Inflammatory macrophage (primary cell): ENCODE measurements around the gene FCRL6.

ENCODE experiments used
- DNase-seq, 2 donors: peaks; one replicate each; pipeline ENCODE4 v3.0.0-alpha.2; 2020 to 2022
- total RNA-seq, 18 experiments: gene quantifications; one replicate each; lab custom pipeline; 2026; ENCODE audit warnings: mixed read lengths in 6 of 18, inconsistent platforms in 2 of 18; lab: John Stamatoyannopoulos, UW

FCRL6 gene
- 0.06 to 1.5 (median 0.45) reads per million in 18 experiments for total RNA-seq

- peak; percentile 41 to 51 for DNase-seq
These were observed at the start of gene FCRL6 for GRCh38 chr1:159802111-159802510. Gene FCRL6 (plus strand): TSS chr1:159802360. CDS start chr1:159802425, 65 bp downstream.

GRCh38 chr1:159753386-159753785, 48.8 kb upstream of the FCRL6 start:
- DNase-seq, result no peak

- DNase-seq, result no peak
These were observed 46.6 kb upstream of the FCRL6 start for GRCh38 chr1:159755451-159756007.

- DNase-seq, result peak; percentile 68 to 75
These were observed 45.8 kb upstream of the FCRL6 start for GRCh38 chr1:159756397-159756796.

GRCh38 chr1:159763686-159764085, 38.5 kb upstream of the FCRL6 start:
- no peak for DNase-seq

- DNase-seq, result no peak
These were observed 36.4 kb upstream of the FCRL6 start for GRCh38 chr1:159765806-159766205.

- no peak for DNase-seq
These were observed 30.8 kb upstream of the FCRL6 start for GRCh38 chr1:159771127-159771895.

GRCh38 chr1:159774465-159774864, 27.7 kb upstream of the FCRL6 start:
- no peak for DNase-seq

- DNase-seq, result no peak
These were observed 26.4 kb upstream of the FCRL6 start for GRCh38 chr1:159775716-159776115.

- DNase-seq, result no peak
These were observed 23.9 kb upstream of the FCRL6 start for GRCh38 chr1:159778266-159778665.

GRCh38 chr1:159779403-159779851, 22.7 kb upstream of the FCRL6 start:
- no peak for DNase-seq

- peak; percentile 99 for DNase-seq
These were observed 21.3 kb upstream of the FCRL6 start, which contains the start of gene DUSP23 for GRCh38 chr1:159780583-159781582. Gene DUSP23 (plus strand): TSS chr1:159780962. CDS start chr1:159781101, 139 bp downstream.

GRCh38 chr1:159781992-159782391, 20.2 kb upstream of the FCRL6 start:
- no peak for DNase-seq

GRCh38 chr1:159783724-159784123, 18.4 kb upstream of the FCRL6 start:
- no peak for DNase-seq

- no peak for DNase-seq
These were observed 15.7 kb upstream of the FCRL6 start for GRCh38 chr1:159786465-159786864.

GRCh38 chr1:159786966-159787365, 15.2 kb upstream of the FCRL6 start:
- no peak for DNase-seq

GRCh38 chr1:159790237-159790917, 11.8 kb upstream of the FCRL6 start:
- no peak for DNase-seq

- no peak for DNase-seq
These were observed 11.1 kb upstream of the FCRL6 start for GRCh38 chr1:159791031-159791430.

- no peak for DNase-seq
These were observed 10.7 kb upstream of the FCRL6 start for GRCh38 chr1:159791461-159791860.

- no peak for DNase-seq
These were observed 6.6 kb upstream of the FCRL6 start for GRCh38 chr1:159795534-159795933.

- peak; percentile 75 to 78 for DNase-seq
These were observed 3.3 kb upstream of the FCRL6 start for GRCh38 chr1:159798893-159799292.

- no peak for DNase-seq
These were observed 2.6 kb upstream of the FCRL6 start for GRCh38 chr1:159799446-159799985.
